ENCODE measurements around the gene CFAP299. TPM values are rescaled to one million over a fixed set of nuclear protein-coding genes. Genes with fewer than 3 reads are reported as not detected.
A peak's percentile ranks its signal among the peaks of the same experiment; 100 is the strongest.
"Not testable (repeated sequence)": the region's sequence is repeated elsewhere in the genome, so short reads cannot be mapped to it uniquely, and the experiment has no call there.

CFAP299 gene
- total and polyA plus RNA-seq, 2 experiments from 2014 or later, result 0.24 to 1.4 TPM

DNA sequence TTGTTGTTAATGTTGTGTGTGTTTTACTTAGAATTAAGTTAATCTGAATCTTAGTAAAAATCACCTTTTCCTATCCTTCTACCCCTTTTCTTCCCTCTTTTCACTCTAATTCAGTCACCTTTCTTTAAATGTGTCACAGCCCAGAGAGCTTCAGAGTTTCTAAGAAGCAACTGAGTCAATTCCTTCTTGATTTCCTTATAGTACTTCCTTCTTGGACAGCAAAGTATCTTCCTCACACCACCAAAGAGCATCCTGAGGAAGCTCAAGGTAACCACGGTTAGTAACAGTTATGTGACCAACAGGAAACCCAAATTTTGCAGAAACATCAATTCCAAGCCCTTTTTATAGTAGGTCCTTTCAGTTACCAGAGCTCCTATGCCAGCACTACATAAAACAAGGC lies 451.8 kb downstream of the CFAP299 start:
- H3K4me1 ChIP-seq (ENCODE audit: low read depth), result no peaks in the 10 kb centered on the region
- TF ChIP-seq, protein P1, sequence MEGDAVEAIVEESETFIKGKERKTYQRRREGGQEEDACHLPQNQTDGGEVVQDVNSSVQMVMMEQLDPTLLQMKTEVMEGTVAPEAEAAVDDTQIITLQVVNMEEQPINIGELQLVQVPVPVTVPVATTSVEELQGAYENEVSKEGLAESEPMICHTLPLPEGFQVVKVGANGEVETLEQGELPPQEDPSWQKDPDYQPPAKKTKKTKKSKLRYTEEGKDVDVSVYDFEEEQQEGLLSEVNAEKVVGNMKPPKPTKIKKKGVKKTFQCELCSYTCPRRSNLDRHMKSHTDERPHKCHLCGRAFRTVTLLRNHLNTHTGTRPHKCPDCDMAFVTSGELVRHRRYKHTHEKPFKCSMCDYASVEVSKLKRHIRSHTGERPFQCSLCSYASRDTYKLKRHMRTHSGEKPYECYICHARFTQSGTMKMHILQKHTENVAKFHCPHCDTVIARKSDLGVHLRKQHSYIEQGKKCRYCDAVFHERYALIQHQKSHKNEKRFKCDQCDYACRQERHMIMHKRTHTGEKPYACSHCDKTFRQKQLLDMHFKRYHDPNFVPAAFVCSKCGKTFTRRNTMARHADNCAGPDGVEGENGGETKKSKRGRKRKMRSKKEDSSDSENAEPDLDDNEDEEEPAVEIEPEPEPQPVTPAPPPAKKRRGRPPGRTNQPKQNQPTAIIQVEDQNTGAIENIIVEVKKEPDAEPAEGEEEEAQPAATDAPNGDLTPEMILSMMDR (IDR thresholded peaks at IDR 0.05; ENCODE audit: low read depth, low read length), result no peak
- no peaks in the 10 kb centered on the region for H3K27me3 ChIP-seq

DNA sequence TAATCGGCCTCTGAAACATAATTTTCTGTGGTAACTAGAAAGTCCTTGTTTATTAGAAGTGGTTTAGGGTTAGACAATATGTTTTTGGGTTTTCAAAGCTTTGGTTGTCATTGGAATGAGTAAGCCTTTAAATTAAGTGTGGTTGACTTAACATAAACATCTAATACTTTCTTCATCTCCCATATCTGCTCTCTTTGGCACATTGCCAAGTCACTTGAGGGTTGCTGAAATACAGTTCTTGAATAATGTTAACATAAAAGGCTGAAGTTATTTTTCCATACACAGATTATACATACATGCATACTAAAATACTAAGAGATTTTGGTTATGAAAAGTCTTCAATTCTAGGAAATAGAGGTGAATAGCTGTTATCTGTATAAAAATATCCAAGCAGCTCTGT lies 453.3 kb downstream of the CFAP299 start:
- H3K4me1 ChIP-seq (ENCODE audit: low read depth), result no peaks in the 10 kb centered on the region
- DNase-seq (ENCODE audit: low read depth in 1 of 2, low spot score in 1 of 2), result peak; percentile 19 to 38
- no peak overlapping the region for H3K27ac ChIP-seq
- TF ChIP-seq, protein P1 (IDR thresholded peaks at IDR 0.05; ENCODE audit: low read depth, low read length), result no peak
- H3K27me3 ChIP-seq, result no peaks in the 10 kb centered on the region
- no peaks in the 10 kb centered on the region for H3K36me3 ChIP-seq
- no peaks in the 10 kb centered on the region for H3K9me3 ChIP-seq (ENCODE audit: low read depth)
- no peak overlapping the region for H3K4me3 ChIP-seq

More for the DNA sequence above, 451.8 kb downstream of the CFAP299 start:
- H3K4me3 ChIP-seq, result no peak overlapping the region
- no peaks in the 10 kb centered on the region for H3K9me3 ChIP-seq (ENCODE audit: low read depth)
- no peak for DNase-seq (ENCODE audit: low read depth in 1 of 2, low spot score in 1 of 2)
- H3K36me3 ChIP-seq, result no peaks in the 10 kb centered on the region
- H3K27ac ChIP-seq, result no peak overlapping the region

DNA sequence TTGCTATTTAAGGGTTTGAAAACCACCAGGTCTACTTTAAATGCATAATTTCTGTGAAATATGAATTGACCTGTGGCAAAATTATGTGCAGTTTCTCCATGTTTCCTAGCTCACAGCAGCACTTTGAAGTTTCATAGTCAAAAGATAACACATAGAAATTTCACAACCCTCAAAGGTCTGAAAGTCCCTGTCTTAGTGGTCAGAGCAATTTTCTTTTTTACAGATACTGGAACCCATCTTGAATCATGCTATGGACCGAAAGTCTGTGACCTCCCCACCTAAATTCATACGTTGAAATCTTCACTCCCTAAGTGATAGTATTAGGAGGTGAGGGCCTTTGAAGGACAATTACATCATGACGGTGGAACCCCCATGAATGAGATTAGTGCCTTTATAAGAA lies 454.6 kb downstream of the CFAP299 start:
- H3K27me3 ChIP-seq, result no peaks in the 10 kb centered on the region
- no peaks in the 10 kb centered on the region for H3K36me3 ChIP-seq
- TF ChIP-seq, protein P1 (IDR thresholded peaks at IDR 0.05; ENCODE audit: low read depth, low read length), result no peak
- H3K4me1 ChIP-seq (ENCODE audit: low read depth), result no peaks in the 10 kb centered on the region
- no peaks in the 10 kb centered on the region for H3K9me3 ChIP-seq (ENCODE audit: low read depth)
- no peak overlapping the region for H3K4me3 ChIP-seq
- no peak for DNase-seq (ENCODE audit: low read depth in 1 of 2, low spot score in 1 of 2)
- no peak overlapping the region for H3K27ac ChIP-seq

DNA sequence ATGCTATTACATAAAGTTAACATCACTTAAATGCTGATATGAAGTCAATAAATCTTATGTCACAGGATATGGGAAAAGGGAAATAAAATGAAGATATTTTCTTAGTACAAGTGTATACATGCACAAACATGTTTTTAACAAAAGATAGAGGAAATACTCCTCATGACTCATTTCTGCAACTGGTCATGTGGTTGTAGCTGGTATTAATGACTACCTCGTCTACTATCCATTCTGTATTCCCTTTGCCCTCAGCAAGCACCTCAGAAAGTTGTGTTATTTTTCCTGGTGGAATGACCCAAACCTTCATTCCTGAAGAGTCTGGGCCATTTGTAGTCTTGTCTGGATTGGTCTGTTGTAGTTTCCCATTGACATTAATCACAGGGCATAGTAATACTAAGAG lies 458.1 kb downstream of the CFAP299 start:
- not testable (repeated sequence) for H3K9me3 ChIP-seq (ENCODE audit: low read depth); H3K4me1 ChIP-seq (ENCODE audit: low read depth); H3K36me3 ChIP-seq; H3K27ac ChIP-seq; H3K4me3 ChIP-seq; H3K27me3 ChIP-seq; DNase-seq (ENCODE audit: low read depth in 1 of 2, low spot score in 1 of 2)

DNA sequence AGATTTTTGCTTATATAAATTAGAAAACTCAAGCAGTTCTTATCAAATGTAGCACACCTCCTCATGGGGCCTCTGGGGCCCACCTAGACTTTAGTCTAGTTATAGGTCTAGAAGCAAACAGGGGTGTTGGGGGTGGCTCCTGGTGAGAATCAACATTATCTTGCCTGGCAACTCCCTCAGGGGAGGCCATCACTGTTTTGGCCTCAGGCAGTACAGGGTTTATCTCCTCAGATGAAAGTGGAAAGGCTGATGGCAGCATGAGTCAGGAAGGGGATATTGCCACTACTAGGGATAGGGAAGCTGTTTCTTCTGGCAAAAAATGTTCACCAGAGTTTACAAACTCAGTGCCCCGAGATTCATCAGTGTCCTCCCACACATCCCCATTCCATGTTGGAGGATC lies 462.6 kb downstream of the CFAP299 start:
- no peak for DNase-seq (ENCODE audit: low read depth in 1 of 2, low spot score in 1 of 2)
- H3K27me3 ChIP-seq, result no peaks in the 10 kb centered on the region
- no peak overlapping the region for H3K27ac ChIP-seq
- no peaks in the 10 kb centered on the region for H3K4me1 ChIP-seq (ENCODE audit: low read depth)
- no peaks in the 10 kb centered on the region for H3K9me3 ChIP-seq (ENCODE audit: low read depth)
- TF ChIP-seq, protein P1 (IDR thresholded peaks at IDR 0.05; ENCODE audit: low read depth, low read length), result no peak
- H3K36me3 ChIP-seq, result no peaks in the 10 kb centered on the region
- H3K4me3 ChIP-seq, result no peak overlapping the region

DNA sequence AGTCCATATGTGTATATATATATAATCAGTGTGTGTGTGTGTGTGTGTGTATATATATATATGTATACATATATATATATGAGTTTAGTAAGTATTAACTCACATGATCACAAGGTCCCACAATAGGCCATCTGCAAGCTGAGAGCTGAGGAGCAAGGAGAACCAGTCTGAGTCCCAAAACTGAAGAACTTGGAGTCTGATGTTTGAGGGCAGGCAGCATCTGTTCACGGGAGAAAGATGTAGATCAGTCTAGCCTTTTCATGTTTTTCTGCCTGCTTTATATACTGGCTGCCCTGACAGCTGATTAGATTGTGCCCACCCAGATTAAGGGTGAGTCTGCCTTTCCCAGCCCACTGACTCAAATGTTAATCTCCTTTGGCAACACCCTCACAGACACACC lies 465.2 kb downstream of the CFAP299 start:
- H3K9me3 ChIP-seq (ENCODE audit: low read depth); H3K4me1 ChIP-seq (ENCODE audit: low read depth); H3K36me3 ChIP-seq; DNase-seq (ENCODE audit: low read depth in 1 of 2, low spot score in 1 of 2); H3K4me3 ChIP-seq; H3K27me3 ChIP-seq; H3K27ac ChIP-seq: not testable (repeated sequence)

DNA sequence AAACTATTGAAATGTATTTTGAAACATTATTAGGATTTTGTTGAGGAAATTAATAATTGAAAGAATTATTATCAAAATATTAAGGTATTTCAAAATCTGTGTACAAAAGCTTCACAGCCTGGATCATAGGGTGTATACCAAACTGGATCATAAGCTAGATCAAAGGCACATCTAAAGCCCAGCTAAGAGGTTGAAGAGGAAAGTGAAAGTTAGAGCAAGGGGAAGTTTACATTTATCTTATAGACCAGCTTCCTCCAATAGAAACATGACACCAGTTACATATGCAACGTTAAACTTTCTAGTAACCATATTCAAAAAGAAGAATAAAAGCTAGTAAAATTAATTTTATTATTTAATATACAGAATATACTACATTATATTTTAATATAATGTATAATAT lies 467.8 kb downstream of the CFAP299 start:
- no peak overlapping the region for H3K27ac ChIP-seq
- DNase-seq (ENCODE audit: low read depth in 1 of 2, low spot score in 1 of 2), result no peak
- H3K4me3 ChIP-seq, result no peak overlapping the region
- no peaks in the 10 kb centered on the region for H3K36me3 ChIP-seq
- TF ChIP-seq, protein P1 (IDR thresholded peaks at IDR 0.05; ENCODE audit: low read depth, low read length), result no peak
- no peaks in the 10 kb centered on the region for H3K9me3 ChIP-seq (ENCODE audit: low read depth)
- no peaks in the 10 kb centered on the region for H3K4me1 ChIP-seq (ENCODE audit: low read depth)
- H3K27me3 ChIP-seq, result no peaks in the 10 kb centered on the region
